Measurements from ENCODE around the gene SCUBE2.

- TF ChIP-seq EP300 (IDR thresholded peaks at IDR 0.05) (no peak), POLR2AphosphoS5 (IDR thresholded peaks at IDR 0.05) (no peak), CTCF (IDR thresholded peaks at IDR 0.05) (no peak)
These were observed 15.8 kb downstream of the SCUBE2 start for GRCh38 chr11:9075556-9075955.

All from sigmoid colon (tissue), 4 donors.